Activated naive CD8-positive, alpha-beta T cell treated with anti-CD3 and anti-CD28 coated beads, Interleukin-2, amount 50 U/mL, for 16 hours (primary cell): ENCODE measurements around the gene RRAGC.
"Not testable (repeated sequence)": the region's sequence is repeated elsewhere in the genome, so short reads cannot be mapped to it uniquely, and the experiment has no call there.

ENCODE experiments used
- DNase-seq: peaks from one replicate; pipeline ENCODE4 v3.0.0-alpha.2; 2020; ENCODE audit warnings: low read depth, low spot score

The RRAGC gene

GRCh38 chr1:38858833-38859560 lies 575 bp downstream of the RRAGC start:
- no peak for DNase-seq

DNA sequence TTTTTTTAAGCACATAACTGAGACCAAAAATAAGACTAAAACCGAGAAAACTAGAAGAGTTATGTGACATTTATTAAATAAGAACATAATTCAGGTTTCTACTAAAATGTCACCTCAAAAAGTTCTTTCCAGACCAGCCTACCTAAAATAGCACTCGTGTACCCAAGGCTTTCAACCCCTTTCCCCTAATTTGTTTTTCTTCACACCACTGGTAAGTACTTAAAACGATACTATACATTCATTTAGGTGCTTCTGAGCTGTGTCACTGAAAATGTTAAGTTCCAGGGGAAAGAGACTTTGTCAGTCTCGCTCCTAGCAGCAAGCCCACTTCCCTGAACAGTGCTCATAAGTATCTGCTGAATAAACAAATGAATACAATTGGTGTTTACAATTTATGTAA lies 6.8 kb downstream of the RRAGC start:
- DNase-seq, result no peak

- DNase-seq, result no peak
Measured at GRCh38 chr1:38848071-38848470, 11.5 kb downstream of the RRAGC start.

- no peak for DNase-seq
Measured at GRCh38 chr1:38846210-38846609, 13.4 kb downstream of the RRAGC start.

- DNase-seq, result not testable (repeated sequence)
Measured at GRCh38 chr1:38845088-38845487, 14.5 kb downstream of the RRAGC start.

DNA sequence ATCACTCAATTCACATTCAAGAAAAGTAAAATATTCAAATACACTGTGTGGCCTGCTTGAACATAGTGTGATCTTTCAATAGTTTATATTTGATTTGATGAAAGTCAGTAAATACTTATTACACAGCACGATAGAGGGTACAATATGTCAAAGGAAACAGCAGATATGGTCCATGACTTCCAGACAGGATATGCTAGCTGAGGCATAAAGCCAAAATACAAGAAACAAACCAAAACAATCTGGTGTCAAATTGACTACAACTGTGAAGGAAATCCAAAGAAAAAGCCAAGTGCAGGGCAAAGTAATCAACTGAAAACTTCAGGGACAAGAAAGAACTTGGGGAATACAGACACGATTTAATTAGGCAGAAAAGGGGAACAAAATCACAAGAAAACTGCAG lies 19.3 kb downstream of the RRAGC start:
- no peak for DNase-seq

GRCh38 chr1:38839363-38839762 lies 20.2 kb downstream of the RRAGC start:
- DNase-seq, result no peak

- DNase-seq, result not testable (repeated sequence)
Measured at GRCh38 chr1:38836316-38836715, 23.3 kb downstream of the RRAGC start.

DNA sequence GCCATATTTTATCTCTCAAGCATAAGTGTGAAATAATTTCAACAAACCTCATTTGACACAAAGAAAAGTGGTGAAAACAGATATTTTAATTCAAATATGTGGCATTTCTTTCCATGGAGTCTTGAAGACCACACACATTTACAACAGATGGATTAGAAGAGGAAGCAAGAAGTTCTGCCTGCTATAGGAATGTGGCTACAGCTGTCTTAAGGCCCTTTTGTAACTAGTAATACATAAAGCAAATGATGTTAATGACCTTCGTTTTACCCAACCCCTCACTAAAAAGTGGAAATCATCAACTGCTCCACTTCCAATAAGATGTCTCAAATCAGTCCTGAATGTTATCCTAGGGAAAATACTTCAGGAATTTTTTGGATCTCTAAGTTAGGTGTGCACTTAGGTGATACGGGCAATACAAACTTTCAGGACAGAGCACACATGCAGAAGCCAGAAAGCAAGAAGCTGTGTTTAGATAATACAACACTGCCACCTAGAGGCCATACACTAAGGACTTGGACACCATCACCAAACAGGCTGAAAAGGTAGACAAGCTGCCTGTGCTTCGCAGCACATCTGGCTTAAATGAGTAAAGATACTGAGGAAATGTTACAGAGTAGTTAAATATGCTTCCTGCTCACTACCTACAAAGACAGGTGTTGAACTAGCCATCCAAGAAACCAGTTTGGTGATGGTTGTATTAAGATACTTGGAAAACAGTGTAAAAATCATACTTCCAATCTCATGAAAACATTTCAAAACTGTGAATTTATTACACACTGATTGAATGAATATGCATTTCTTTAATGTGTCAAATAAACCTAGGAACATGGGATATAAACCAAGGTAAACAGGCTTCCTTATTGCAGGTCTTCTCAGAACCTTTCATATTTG lies 24.4 kb downstream of the RRAGC start:
- no peak for DNase-seq

DNA sequence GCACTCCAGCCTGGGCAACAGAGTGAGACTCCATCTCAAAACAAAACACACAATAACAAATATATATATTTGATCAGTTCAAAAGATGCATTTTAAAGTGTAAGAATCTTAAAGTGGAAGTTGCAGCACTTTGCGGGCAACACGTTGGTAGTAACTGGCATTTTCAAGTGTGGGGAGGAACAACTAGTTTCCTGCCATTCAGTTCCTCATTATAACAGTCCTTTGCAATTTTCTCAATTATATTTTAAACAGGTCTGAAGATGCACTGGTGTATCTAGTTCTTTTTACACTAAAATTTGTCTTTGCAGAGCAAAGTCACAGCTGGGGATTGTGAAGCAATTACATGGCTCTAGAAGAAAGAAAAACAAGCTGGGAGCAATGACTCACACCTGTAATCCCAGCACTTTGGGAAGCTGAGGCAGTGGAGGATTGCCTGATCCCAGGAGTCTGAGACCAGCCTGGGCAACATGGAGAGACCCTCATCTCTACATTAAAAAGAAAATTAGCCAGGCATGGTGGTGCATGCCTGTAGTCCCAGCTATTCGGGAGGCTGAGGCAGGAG lies 25.3 kb downstream of the RRAGC start:
- no peak for DNase-seq

GRCh38 chr1:38833146-38833545 lies 26.4 kb downstream of the RRAGC start:
- DNase-seq, result no peak

DNA sequence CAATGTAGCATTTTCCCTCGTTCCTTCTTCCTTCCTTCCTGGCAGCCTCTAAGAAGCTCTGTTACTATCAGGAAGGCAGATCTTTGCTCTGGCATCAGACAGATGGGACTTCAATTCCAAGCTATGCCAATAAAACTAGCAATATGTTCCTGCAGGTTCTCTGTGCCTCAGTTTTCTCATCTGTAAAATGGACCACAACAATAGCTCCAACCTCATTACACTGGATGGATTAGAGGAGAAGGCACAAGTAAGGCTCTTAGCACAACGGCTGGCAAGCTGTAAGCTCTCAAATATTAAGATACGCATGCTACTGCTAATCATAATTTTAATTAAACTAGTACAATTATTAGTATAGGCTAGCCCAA lies 27.2 kb downstream of the RRAGC start:
- DNase-seq, result no peak

- DNase-seq, result no peak
Measured at GRCh38 chr1:38831731-38832369, 27.7 kb downstream of the RRAGC start.

DNA sequence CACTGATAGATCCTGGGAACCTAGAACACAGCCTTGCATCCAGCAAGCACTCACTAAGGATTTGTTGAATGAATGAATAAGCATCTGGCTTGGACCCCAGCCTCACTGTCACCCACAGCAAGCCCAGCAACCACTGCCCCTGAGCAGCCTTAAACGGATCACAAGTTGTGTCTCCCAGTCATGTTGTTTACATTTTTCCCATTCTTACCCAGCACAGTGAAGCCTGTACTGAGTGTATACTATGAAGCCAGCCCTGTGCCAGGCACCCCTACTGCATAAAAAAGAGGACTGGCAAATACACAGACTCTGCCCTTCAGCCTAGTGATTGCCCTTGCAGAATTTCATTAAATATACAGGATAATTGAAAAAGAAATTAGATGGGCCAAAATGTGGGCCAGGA lies 30.2 kb downstream of the RRAGC start:
- no peak for DNase-seq

- DNase-seq, result no peak
Measured at GRCh38 chr1:38827318-38827717, 32.3 kb downstream of the RRAGC start.

DNA sequence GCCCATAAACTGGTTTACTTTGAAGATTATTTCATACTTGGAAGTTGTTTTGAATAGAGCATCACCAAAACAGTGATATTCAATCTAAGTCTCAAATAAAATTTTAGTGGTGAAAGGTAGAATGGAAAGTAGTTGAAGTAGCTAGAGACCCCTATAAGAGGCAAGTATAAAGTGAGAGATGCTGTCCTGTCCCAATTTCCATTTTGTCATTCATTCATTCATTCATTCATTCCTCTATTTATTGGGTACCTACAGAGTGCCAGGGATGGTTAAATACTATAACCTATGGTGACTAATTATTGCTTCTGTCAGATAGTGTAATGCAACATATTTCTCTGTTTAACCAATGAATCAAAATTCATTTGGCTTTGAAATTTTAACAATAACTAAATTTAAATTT lies 32.7 kb downstream of the RRAGC start:
- DNase-seq, result no peak

DNA sequence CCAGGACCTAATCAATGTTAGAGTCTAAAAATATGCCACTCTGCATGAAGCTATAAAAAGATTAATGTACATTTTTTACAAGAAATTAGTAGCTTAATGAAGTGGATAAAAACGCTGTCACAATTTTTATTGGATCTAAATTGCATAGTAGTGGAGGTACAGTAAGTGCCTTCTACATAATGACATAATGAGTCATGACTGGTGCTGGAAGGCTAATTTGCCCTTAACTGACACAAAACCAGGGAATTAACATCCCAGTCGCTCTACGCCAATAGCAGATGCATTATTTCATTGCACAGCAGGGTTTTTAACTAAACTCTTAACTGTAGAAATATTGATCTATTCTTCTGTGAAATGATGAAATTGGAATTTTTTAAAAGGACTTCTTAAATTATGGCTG lies 33.3 kb downstream of the RRAGC start:
- no peak for DNase-seq

- DNase-seq, result no peak
Measured at GRCh38 chr1:38820860-38821259, 38.7 kb downstream of the RRAGC start.

DNA sequence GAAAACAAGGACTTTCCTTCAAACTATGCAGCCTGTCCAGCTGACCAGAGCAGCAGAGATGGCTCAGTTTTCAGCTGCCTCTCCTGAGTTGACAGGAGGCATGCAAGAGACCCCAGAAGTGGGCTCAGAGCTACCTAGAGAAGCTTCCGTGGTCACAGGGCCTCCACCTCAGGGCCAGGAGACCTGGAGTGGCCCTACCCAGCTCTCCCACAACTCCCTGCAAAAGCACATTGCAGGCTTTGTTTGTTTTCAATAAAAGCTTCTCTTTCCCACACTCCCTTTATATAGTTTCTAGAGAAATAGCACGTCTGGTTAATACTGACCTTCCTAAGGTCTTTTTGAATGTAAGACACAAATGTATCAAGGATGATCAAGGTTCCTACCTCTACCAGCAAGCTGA lies 40.1 kb downstream of the RRAGC start:
- DNase-seq, result no peak

- no peak for DNase-seq
Measured at GRCh38 chr1:38819040-38819439, 40.5 kb downstream of the RRAGC start.

DNA sequence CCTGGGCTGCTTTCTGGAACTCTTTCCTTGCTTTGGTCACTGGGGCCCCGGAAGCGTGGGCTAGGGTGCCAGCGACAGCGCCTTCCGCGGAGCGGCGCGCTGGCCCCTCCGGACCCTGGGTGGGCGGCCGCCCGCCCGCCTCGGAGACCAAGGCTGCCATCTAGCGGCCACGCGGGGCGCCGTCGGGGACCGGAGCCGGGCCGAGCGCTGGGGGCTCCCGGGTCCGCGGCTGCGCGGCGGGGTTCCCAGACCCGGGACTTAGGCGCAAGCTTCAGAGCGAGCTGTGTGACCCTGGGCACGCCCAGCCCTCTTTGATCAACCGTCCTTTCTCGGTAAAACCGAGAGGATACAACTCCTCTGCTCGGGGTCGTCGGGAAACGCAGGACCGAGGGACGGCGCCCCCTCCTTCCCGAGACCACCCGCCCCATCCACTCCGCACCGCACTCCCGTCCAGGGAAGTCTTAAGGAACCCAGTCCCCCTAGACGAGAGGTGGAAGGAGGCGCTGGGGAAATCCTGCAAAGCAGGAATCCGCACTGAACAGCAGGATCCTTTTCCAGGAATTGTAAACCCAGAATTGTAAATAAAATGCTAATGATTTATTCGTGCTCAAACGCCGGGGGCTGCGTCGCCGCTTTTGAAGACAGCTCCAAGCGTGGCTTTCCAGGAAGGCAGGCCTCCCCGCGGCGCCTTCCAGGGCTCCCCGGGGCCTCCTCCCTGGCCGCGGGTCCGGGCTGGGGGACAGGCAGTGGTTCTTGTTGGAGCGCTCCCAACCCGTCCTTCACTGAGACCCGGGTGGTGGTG lies 41.2 kb downstream of the RRAGC start:
- peak; percentile 20 for DNase-seq
